ENCODE data around the gene IP6K3. TPM values are rescaled to one million over a fixed set of nuclear protein-coding genes. Genes with fewer than 3 reads are reported as not detected.
A peak's percentile ranks its signal among the peaks of the same experiment; 100 is the strongest.

IP6K3 gene
- total and polyA plus RNA-seq, 12 donors: 0.06 to 1.6 (median 0.71) TPM; not detected in 3

DNA sequence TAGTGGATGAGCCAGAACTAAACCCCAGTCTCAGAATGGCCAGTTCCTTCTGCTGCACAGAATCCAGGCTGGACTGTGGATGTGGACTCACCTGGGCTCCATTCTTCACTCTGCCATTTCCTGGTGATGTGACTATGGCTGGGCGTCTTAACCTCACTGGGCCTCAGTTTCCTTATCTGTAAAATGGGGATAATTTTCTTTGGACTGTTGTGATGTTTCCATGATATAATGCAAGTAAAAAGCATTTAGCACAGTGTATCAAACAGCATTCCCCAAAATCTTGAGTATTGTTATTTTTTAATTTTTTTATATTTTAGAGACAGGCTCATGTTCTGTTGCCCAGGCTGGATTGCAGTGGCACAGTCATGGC, 5.9 kb upstream of the IP6K3 start:
- no peak for TF ChIP-seq POLR2A (IDR thresholded peaks at IDR 0.05)
- TF ChIP-seq, protein P1, sequence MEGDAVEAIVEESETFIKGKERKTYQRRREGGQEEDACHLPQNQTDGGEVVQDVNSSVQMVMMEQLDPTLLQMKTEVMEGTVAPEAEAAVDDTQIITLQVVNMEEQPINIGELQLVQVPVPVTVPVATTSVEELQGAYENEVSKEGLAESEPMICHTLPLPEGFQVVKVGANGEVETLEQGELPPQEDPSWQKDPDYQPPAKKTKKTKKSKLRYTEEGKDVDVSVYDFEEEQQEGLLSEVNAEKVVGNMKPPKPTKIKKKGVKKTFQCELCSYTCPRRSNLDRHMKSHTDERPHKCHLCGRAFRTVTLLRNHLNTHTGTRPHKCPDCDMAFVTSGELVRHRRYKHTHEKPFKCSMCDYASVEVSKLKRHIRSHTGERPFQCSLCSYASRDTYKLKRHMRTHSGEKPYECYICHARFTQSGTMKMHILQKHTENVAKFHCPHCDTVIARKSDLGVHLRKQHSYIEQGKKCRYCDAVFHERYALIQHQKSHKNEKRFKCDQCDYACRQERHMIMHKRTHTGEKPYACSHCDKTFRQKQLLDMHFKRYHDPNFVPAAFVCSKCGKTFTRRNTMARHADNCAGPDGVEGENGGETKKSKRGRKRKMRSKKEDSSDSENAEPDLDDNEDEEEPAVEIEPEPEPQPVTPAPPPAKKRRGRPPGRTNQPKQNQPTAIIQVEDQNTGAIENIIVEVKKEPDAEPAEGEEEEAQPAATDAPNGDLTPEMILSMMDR (IDR thresholded peaks at IDR 0.05): no peak
- 91 to 100% (median 100%) methylated on average over 1 of the region's 1 CpG for WGBS, 4 donors
- no peak for DNase-seq
- Histone ChIP-seq H3K27me3 (no peaks in the 10 kb centered on the region), H3K27ac (no peak overlapping the region), H3K9me3 (replicated peaks in 1 of 3) (no peaks in the 10 kb centered on the region), H3K4me3 (no peak overlapping the region), H3K4me1 (replicated peaks in 1 of 2) (no peaks in the 10 kb centered on the region), H3K36me3 (replicated peaks in 1 of 2) (no peaks in the 10 kb centered on the region)
- intact Hi-C loops (cut with DNase I): no loop called here

- 67 to 93% (median 77%) methylated on average over 10 to 15 of the region's 15 CpGs for WGBS, 4 donors
- DNase-seq: no peak
- H3K27ac ChIP-seq: peak overlapping the region in 1 of 5 donors; percentile 58
- H3K4me3 ChIP-seq: no peak overlapping the region
- no peaks in the 10 kb centered on the region for H3K27me3 ChIP-seq
- H3K36me3 ChIP-seq (replicated peaks in 1 of 2): no peaks in the 10 kb centered on the region
- no peaks in the 10 kb centered on the region for H3K9me3 ChIP-seq (replicated peaks in 1 of 3)
- no peaks in the 10 kb centered on the region for H3K4me1 ChIP-seq (replicated peaks in 1 of 2)
- intact Hi-C loops (cut with DNase I): no loop called here
- TF ChIP-seq POLR2A (IDR thresholded peaks at IDR 0.05): no peak
- TF ChIP-seq, protein P1 (IDR thresholded peaks at IDR 0.05): no peak
Measured at GRCh38 chr6:33751771-33752645, 5.3 kb upstream of the IP6K3 start.

GRCh38 chr6:33750244-33750991, 3.7 kb upstream of the IP6K3 start:
- WGBS, 4 donors: 49 to 77% (median 53%) methylated on average over 11 of the region's 11 CpGs
- no peaks in the 10 kb centered on the region for H3K36me3 ChIP-seq (replicated peaks in 1 of 2)
- peak in 1 of 7 donors; percentile 37 for DNase-seq
- H3K4me3 ChIP-seq: no peak overlapping the region
- TF ChIP-seq POLR2A (IDR thresholded peaks at IDR 0.05): no peak
- TF ChIP-seq, protein P1 (IDR thresholded peaks at IDR 0.05): no peak
- no peaks in the 10 kb centered on the region for H3K27me3 ChIP-seq
- H3K27ac ChIP-seq: peak overlapping the region in 2 of 5 donors; percentile 21 to 74
- no peaks in the 10 kb centered on the region for H3K4me1 ChIP-seq (replicated peaks in 1 of 2)
- no peaks in the 10 kb centered on the region for H3K9me3 ChIP-seq (replicated peaks in 1 of 3)
- intact Hi-C loops (cut with DNase I): no loop called here

- intact Hi-C loops (cut with DNase I): no loop called here
- Histone ChIP-seq H3K36me3 (replicated peaks in 1 of 2) (no peaks in the 10 kb centered on the region), H3K4me1 (replicated peaks in 1 of 2) (peaks cover 0 to 4% of the 10 kb centered on the region in 2 donors), H3K27me3 (no peaks in the 10 kb centered on the region), H3K9me3 (replicated peaks in 1 of 3) (no peaks in the 10 kb centered on the region), H3K27ac (no peak overlapping the region), H3K4me3 (no peak overlapping the region)
- no peak for TF ChIP-seq POLR2A (IDR thresholded peaks at IDR 0.05)
- 61 to 89% (median 85%) methylated on average over 2 to 7 of the region's 7 CpGs for WGBS, 4 donors
- no peak for DNase-seq
Measured at GRCh38 chr6:33749401-33749800, 2.7 kb upstream of the IP6K3 start.

Measured in adrenal gland (tissue), 12 donors.